Activated CD8-positive, alpha-beta memory T cell treated with anti-CD3 and anti-CD28 coated beads, Interleukin-2, amount 10 ng/mL, durations not matched to agents 7 days and 5 days (primary cell): ENCODE results near the gene ERICH4. TPM values are rescaled to one million over a fixed set of nuclear protein-coding genes. Genes with fewer than 3 reads are reported as not detected.
A peak's percentile ranks its signal among the peaks of the same experiment; 100 is the strongest.
"Not testable (repeated sequence)": the region's sequence is repeated elsewhere in the genome, so short reads cannot be mapped to it uniquely, and the experiment has no call there.

Source experiments
- ATAC-seq: fragments of 150-1000 bp; cut with Tn5 transposase; one replicate; pipeline ENCODE4 v1.10.0; 2021; ENCODE audit warnings: moderate library complexity
- CTCF ChIA-PET: fragments of 350-600 bp; sonication (Branson Sonifier 250); formaldehyde crosslinking; loops from one replicate; lab custom pipeline; 2021; ENCODE audit warnings: antibody characterized with exemption; lab: Charles Lee
- DNase-seq: peaks from one replicate; pipeline ENCODE4 v3.0.0-alpha.2; 2020
- H3K27ac Mint-ChIP-seq: one replicate; pipeline ENCODE4 v1.8.0; 2021; ENCODE audit warnings: mild to moderate bottlenecking, mixed read lengths
- H3K27me3 Mint-ChIP-seq: one replicate; pipeline ENCODE4 v1.8.0; 2021; ENCODE audit warnings: mixed read lengths
- H3K36me3 Mint-ChIP-seq: one replicate; pipeline ENCODE4 v1.8.0; 2021; ENCODE audit warnings: mild to moderate bottlenecking, mixed read lengths
- H3K4me1 Mint-ChIP-seq: one replicate; pipeline ENCODE4 v1.8.0; 2021; ENCODE audit warnings: mixed read lengths
- H3K4me3 Mint-ChIP-seq: one replicate; pipeline ENCODE4 v1.8.0; 2021; ENCODE audit warnings: mild to moderate bottlenecking, moderate library complexity, mixed read lengths
- H3K9me3 Mint-ChIP-seq: one replicate; pipeline ENCODE4 v1.8.0; 2022; ENCODE audit warnings: low read depth, mixed read lengths
- total RNA-seq, 2 experiments: library from RNA; stranded (reverse); gene quantifications; one replicate each; pipeline ENCODE4 v1.2.3, GENCODE V29; 2021

Gene ERICH4
- total RNA-seq, 2 experiments from 2014 or later, result not detected

- ATAC-seq (no peak), DNase-seq (no peak)
- Mint-ChIP-seq H3K36me3 (no peaks in the 10 kb centered on the region), H3K27ac (no peak overlapping the region), H3K27me3 (peaks cover 11% of the 10 kb centered on the region), H3K4me1 (peaks cover 10% of the 10 kb centered on the region), H3K4me3 (no peak overlapping the region), H3K9me3 (no peaks in the 10 kb centered on the region)
- CTCF ChIA-PET, result interaction anchor here (0.7 to 9.6 kb wide), 12 partner anchors 10 to 152 kb away, joined by 3 to 190 read pairs (median 19); partner anchors contain the start of genes CEACAM21 and DMAC2
These were observed 4.9 kb downstream of the ERICH4 start for GRCh38 chr19:41447732-41448332.

- Mint-ChIP-seq H3K27ac (no peak overlapping the region), H3K4me3 (peak overlapping the region; percentile 63)
- CTCF ChIA-PET, result interaction anchor here (0.6 to 9.6 kb wide), 30 partner anchors 8 to 191 kb away, joined by 3 to 190 read pairs (median 4); partner anchors contain the start of genes B3GNT8, CEACAM21 and DMAC2
These were observed 6.3 kb downstream of the ERICH4 start for GRCh38 chr19:41449079-41449864.

GRCh38 chr19:41449865-41450178 is 6.9 kb downstream of the ERICH4 start:
- ATAC-seq (no peak), DNase-seq (no peak)
- Mint-ChIP-seq H3K36me3 (no peaks in the 10 kb centered on the region), H3K27me3 (peaks cover 11% of the 10 kb centered on the region), H3K9me3 (no peaks in the 10 kb centered on the region), H3K4me3 (peak overlapping the region; percentile 63), H3K27ac (no peak overlapping the region), H3K4me1 (peaks cover 21% of the 10 kb centered on the region)
- CTCF ChIA-PET, result interaction anchor here (0.6 to 9.6 kb wide), 20 partner anchors 8 to 152 kb away, joined by 3 to 190 read pairs (median 8); partner anchors contain the start of genes B3GNT8 and DMAC2

More at GRCh38 chr19:41449079-41449864, 6.3 kb downstream of the ERICH4 start:
- ATAC-seq, result peak; percentile 93
- DNase-seq, result peak; percentile 83
- H3K27me3 Mint-ChIP-seq, result peaks cover 11% of the 10 kb centered on the region
- peaks cover 18% of the 10 kb centered on the region for H3K4me1 Mint-ChIP-seq
- no peaks in the 10 kb centered on the region for H3K36me3 Mint-ChIP-seq
- no peaks in the 10 kb centered on the region for H3K9me3 Mint-ChIP-seq

GRCh38 chr19:41452584-41453275 is 9.8 kb downstream of the ERICH4 start:
- Mint-ChIP-seq H3K9me3 (no peaks in the 10 kb centered on the region), H3K27ac (no peak overlapping the region), H3K4me3 (no peak overlapping the region), H3K27me3 (peaks cover 2% of the 10 kb centered on the region), H3K36me3 (peaks cover 8% of the 10 kb centered on the region), H3K4me1 (peaks cover 44% of the 10 kb centered on the region)
- ATAC-seq (no peak), DNase-seq (no peak)
- CTCF ChIA-PET, result interaction anchor here (1.6 to 9.6 kb wide), 3 partner anchors 13 to 117 kb away, joined by 4 to 190 read pairs (median 132); partner anchors contain the start of gene DMAC2

GRCh38 chr19:41455936-41456335 is 13.0 kb downstream of the ERICH4 start:
- CTCF ChIA-PET, result interaction anchor here (1.0 to 3.3 kb wide), 11 partner anchors 8 to 142 kb away, joined by 3 to 28 read pairs (median 14); partner anchors contain the start of gene DMAC2
- Mint-ChIP-seq H3K27ac (no peak overlapping the region), H3K27me3 (peaks cover 9% of the 10 kb centered on the region), H3K4me1 (peaks cover 40% of the 10 kb centered on the region), H3K36me3 (peaks cover 8% of the 10 kb centered on the region), H3K4me3 (no peak overlapping the region), H3K9me3 (no peaks in the 10 kb centered on the region)
- no peak for ATAC-seq
- no peak for DNase-seq

GRCh38 chr19:41456342-41456918 is 13.5 kb downstream of the ERICH4 start:
- peaks cover 40% of the 10 kb centered on the region for H3K4me1 Mint-ChIP-seq
- DNase-seq (no peak), ATAC-seq (no peak)
- peak overlapping the region; percentile 55 for H3K4me3 Mint-ChIP-seq
- H3K9me3 Mint-ChIP-seq, result no peaks in the 10 kb centered on the region
- H3K27me3 Mint-ChIP-seq, result peaks cover 13% of the 10 kb centered on the region
- H3K36me3 Mint-ChIP-seq, result peaks cover 8% of the 10 kb centered on the region
- CTCF ChIA-PET, result interaction anchor here (0.6 to 3.3 kb wide), 18 partner anchors 8 to 174 kb away, joined by 3 to 28 read pairs (median 6); partner anchors contain the start of gene DMAC2
- peak overlapping the region; percentile 89 for H3K27ac Mint-ChIP-seq

GRCh38 chr19:41457241-41457640 is 14.3 kb downstream of the ERICH4 start:
- Mint-ChIP-seq H3K9me3 (no peaks in the 10 kb centered on the region), H3K36me3 (peaks cover 8% of the 10 kb centered on the region), H3K4me3 (peak overlapping the region; percentile 55), H3K4me1 (peaks cover 43% of the 10 kb centered on the region), H3K27ac (peak overlapping the region; percentile 89), H3K27me3 (peaks cover 14% of the 10 kb centered on the region)
- peak; percentile 97 for ATAC-seq
- peak; percentile 57 for DNase-seq
- CTCF ChIA-PET, result interaction anchor here (0.6 to 3.3 kb wide), 20 partner anchors 9 to 312 kb away, joined by 3 to 28 read pairs (median 6); partner anchors contain the start of gene DMAC2

GRCh38 chr19:41462497-41462896 is 19.5 kb downstream of the ERICH4 start:
- DNase-seq (no peak), ATAC-seq (no peak)
- H3K4me1 Mint-ChIP-seq, result peaks cover 31% of the 10 kb centered on the region
- H3K27me3 Mint-ChIP-seq, result peaks cover 33% of the 10 kb centered on the region
- H3K36me3 Mint-ChIP-seq, result no peaks in the 10 kb centered on the region
- peak overlapping the region; percentile 9 for H3K27ac Mint-ChIP-seq
- CTCF ChIA-PET, result interaction anchor here (1.4 kb wide), 1 partner anchor 23 kb away, joined by 3 read pairs; no protein-coding TSS in a partner anchor
- H3K4me3 Mint-ChIP-seq, result no peak overlapping the region
- no peaks in the 10 kb centered on the region for H3K9me3 Mint-ChIP-seq

GRCh38 chr19:41463257-41464256 is 20.6 kb downstream of the ERICH4 start:
- ATAC-seq (peak; percentile 68), DNase-seq (peak; percentile 70)
- H3K36me3 Mint-ChIP-seq, H3K9me3 Mint-ChIP-seq: not testable (repeated sequence)
- Mint-ChIP-seq H3K4me1 (peaks cover 23% of the 10 kb centered on the region), H3K4me3 (peak overlapping the region; percentile 63), H3K27me3 (peaks cover 43% of the 10 kb centered on the region), H3K27ac (peak overlapping the region; percentile 79)
- CTCF ChIA-PET, result interaction anchor here (0.6 to 1.4 kb wide), 5 partner anchors 14 to 133 kb away, joined by 3 to 5 read pairs (median 3); no protein-coding TSS in a partner anchor

- peaks cover 57% of the 10 kb centered on the region for H3K27me3 Mint-ChIP-seq
- CTCF ChIA-PET, result interaction anchor here (1.6 kb wide), 1 partner anchor 27 kb away, joined by 4 read pairs; no protein-coding TSS in a partner anchor
- H3K9me3 Mint-ChIP-seq, result no peaks in the 10 kb centered on the region
- H3K36me3 Mint-ChIP-seq, result no peaks in the 10 kb centered on the region
- no peak overlapping the region for H3K4me3 Mint-ChIP-seq
- DNase-seq, result no peak
- H3K27ac Mint-ChIP-seq, result no peak overlapping the region
- no peaks in the 10 kb centered on the region for H3K4me1 Mint-ChIP-seq
- no peak for ATAC-seq
These were observed 33.6 kb downstream of the ERICH4 start for GRCh38 chr19:41476583-41476982.

- CTCF ChIA-PET, result interaction anchor here (0.5 to 1.2 kb wide), 3 partner anchors 29 to 343 kb away, joined by 3 to 4 read pairs (median 3); no protein-coding TSS in a partner anchor
- H3K27me3 Mint-ChIP-seq, result peaks cover 56% of the 10 kb centered on the region
- no peak overlapping the region for H3K4me3 Mint-ChIP-seq
These were observed 35.2 kb downstream of the ERICH4 start for GRCh38 chr19:41478171-41478570.

More at GRCh38 chr19:41478171-41478570, 35.2 kb downstream of the ERICH4 start:
- DNase-seq (no peak), ATAC-seq (no peak)
- H3K27ac Mint-ChIP-seq, result no peak overlapping the region
- H3K9me3 Mint-ChIP-seq, result no peaks in the 10 kb centered on the region
- no peaks in the 10 kb centered on the region for H3K36me3 Mint-ChIP-seq
- H3K4me1 Mint-ChIP-seq, result no peaks in the 10 kb centered on the region
